GM19467 (cell line): Measurements from ENCODE around the gene TMEM145.
"Not testable (repeated sequence)": the region's sequence is repeated elsewhere in the genome, so short reads cannot be mapped to it uniquely, and the experiment has no call there.

ENCODE experiments used
- ATAC-seq: cut with Tn5 transposase; IDR thresholded peaks from one replicate; pipeline ENCODE4 v1.9.1; 2021; ENCODE audit warnings: mild to moderate bottlenecking, moderate library complexity; ENCODE audit not compliant: unreplicated experiment

TMEM145 gene

DNA sequence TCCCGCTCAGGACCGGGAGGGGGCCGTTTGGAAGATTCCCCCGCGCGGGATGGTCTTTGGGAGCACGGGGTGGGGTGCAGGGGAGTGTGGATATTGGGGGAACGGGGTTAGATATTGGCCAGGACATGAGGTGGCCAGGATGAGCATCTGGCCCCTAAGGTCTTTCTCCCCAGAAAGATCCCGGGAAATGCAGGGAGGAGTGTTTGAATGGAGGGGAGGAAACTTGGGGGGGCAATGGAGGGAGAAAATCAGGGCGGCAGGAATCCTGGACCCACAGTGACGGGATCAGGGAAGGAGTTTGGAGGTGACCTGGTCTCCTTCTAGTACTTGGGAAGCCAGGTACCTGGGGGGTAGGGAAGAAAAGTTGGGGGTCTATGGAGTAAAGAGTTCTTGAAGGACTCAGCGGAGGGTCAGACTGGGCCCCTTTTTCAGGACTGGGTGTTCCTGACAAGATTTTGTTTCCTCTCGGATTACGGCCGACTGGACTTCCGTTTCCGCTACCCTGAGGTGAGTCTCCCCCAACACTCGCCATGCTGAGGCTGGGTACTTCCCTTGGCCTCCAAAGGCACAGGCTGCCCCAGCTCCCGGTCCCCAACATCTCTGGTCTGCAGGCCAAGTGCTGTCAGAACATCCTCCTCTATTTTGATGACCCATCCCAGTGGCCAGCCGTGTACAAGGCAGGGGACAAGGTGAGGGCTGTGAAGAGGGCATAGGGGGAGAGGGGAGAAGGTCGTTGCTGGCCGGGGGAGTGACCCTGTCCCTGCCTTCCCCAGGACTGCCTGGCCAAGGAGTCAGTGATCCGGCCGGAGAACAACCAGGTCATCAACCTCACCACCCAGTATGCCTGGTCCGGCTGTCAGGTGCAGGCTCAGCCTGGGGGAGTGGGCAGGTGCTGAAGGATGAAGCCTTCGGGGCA lies 989 bp downstream of the TMEM145 start:
- ATAC-seq = no peak

DNA sequence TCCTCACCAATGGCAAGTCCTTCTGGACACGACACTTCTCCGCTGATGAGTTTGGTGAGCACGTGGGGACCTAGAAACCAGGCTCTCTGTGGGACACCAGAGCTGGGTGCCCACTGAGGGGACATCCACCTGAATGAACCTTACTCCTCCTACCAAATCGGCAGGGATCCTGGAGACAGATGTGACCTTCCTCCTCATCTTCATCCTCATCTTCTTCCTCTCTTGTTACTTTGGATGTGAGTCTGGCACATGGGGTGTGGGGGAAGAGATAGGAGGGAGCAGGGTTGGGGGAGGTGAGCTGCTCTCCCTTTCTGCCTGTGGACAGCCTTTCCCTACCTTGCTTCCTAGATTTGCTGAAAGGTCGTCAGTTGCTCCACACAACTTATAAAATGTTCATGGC lies 1.9 kb downstream of the TMEM145 start:
- no peak for ATAC-seq

DNA sequence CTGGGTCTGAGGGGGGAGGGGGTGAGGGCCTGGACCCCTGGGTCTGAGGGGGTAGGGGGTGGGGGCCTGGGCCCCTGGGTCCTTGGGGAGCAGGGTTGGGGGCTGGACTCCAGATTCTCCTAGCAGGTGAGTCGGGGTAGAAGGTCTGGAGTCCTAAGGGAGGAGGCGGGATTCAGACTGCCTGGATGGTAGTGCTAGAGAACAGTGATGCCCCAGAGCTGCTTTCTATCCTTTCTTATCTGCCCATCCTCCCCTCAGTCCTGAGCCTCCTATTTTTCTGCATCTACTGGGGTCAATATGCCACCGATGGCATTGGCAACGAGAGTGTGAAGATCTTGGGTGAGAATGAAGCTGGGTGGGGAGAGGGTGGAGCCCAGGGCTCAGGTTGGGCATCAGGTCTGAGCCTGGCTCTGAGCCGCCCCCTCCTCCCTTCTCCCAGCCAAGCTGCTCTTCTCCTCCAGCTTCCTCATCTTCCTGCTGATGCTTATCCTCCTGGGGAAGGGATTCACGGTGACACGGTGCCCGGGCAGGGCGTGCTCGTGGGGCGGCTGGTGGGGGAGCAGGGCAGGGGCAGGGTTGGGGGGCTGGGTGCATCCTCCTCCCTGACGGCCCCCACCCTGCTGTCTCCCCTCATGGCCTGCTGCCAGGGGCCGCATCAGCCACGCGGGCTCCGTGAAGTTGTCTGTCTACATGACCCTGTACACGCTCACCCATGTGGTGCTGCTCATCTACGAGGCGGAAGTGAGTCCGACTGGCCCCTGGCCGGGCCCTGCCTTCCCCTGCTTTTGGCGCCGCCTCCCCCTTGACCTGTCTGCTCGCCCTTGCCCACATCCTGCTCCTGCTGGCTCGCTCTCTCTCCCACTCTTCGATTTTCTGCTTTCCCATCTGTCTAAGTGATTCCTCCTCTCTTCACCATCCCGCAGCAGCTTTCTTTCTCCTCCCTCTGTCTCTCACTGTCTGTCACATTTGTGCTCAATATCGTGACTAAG lies 3.4 kb downstream of the TMEM145 start:
- no peak for ATAC-seq

DNA sequence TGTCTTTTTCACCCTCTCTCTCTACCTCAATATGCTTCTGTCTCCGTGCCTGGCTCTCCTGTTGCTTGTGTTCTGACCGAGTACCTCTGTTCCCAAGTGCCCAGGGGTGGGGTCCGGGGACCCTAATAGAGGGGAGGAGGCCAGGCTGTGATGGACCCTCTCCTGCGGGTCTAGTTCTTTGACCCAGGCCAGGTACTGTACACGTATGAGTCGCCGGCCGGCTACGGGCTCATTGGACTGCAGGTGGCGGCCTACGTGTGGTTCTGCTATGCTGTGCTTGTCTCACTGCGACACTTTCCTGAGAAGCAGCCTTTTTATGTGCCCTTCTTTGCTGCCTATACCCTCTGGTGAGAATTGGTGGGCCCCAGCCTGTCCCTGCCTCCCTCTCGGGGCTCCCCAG lies 4.4 kb downstream of the TMEM145 start:
- ATAC-seq = no peak

DNA sequence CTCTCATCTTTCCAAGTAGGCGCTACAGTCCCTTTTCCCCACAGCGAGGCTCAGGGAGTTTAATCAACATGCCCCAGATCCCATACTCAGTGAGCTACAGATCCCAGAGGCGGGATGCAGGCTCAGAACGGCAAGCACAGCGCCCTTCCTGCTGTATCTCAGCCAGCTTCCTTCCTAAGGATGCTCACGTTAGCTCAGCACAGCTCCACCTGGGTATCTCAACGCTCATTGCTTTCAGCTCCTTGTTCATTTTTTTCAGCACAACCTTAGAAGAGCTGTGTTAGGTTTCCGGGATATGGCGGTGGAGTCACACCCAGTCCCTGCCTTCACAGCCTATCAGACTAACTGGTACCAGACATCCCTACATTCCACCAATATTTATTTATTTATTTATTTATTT lies 9.2 kb downstream of the TMEM145 start:
- no peak for ATAC-seq

DNA sequence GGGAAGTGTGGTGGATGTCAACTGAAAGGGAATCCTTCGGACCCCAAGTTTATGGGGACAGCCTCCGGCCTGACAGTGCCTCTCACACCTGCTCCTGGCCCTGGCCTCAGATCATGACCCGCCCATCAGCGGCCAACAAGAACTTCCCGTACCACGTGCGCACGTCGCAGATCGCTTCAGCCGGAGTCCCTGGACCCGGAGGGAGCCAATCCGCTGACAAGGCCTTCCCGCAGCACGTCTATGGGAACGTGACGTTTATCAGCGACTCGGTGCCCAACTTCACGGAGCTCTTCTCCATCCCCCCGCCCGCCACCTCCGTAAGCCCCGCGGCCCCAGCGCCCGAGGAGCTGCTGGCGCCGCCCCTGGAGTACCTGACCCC lies 10.4 kb downstream of the TMEM145 start:
- no peak for ATAC-seq

DNA sequence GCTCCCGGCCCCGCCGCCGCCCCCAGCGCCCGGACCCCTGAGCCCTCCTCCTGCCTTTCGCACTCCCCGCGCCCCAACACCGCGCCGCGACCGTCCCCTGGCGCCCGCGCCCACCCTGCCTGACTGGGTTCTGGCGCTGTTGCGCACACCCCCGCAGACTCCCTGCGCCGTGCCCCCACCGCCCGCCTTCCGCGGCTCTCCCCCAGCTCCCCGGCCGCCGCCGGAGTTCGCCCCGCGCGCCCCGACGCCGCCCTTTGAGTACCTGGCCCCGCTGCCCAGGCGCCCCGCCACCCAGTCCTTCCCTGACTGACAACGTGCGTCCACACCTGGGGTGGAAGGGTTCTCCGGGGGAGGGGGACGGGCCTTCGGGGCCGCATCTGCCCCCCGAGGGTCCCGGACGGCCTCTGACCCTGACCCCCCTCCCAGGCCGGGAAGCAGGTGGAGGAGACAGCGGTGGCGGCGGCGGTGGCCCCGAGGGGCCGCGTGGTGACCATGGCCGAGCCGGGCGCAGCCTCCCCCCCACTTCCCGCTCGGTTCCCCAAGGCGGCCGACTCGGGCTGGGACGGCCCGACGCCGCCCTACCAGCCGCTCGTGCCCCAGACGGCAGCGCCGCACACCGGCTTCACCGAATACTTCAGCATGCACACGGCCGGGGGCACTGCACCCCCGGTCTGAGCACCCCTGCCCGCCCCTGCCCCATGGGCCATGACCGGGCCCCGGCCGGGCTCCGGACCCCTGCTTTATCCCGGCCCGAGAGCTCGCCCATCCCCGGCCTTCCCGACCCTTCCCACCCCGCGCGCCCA lies 10.9 kb downstream of the TMEM145 start:
- ATAC-seq = no peak

DNA sequence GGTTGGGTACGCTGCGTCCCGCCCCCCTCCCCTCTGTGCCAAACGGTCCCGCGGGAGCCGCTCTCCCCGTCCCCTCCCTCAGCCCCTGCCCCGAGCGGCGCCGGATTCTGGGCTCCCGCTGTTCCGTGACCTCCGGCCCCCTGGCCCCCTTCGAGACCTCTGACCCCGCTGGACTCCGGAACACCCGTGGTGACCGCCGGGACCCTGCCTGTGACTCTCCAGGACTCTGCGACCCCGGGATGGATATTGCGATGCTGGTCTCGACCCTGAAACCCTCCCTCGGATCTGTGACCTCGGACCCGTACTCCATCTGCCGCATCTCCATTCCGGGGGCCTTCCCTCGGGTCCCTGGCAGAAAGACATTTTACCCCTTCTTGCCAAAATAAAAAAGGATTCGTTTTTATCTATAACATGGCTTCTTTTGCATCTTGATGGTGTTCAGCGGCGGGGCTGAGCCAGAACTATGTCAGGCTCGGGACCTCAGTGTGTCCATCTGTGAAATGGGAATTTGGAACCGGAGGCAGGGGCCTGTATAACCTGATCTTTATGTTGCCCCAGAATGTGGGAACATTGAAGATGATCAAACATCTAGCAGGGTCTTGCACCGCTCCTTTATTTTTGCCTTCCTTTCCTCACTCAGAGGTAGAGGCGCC lies 11.7 kb downstream of the TMEM145 start:
- no peak for ATAC-seq

DNA sequence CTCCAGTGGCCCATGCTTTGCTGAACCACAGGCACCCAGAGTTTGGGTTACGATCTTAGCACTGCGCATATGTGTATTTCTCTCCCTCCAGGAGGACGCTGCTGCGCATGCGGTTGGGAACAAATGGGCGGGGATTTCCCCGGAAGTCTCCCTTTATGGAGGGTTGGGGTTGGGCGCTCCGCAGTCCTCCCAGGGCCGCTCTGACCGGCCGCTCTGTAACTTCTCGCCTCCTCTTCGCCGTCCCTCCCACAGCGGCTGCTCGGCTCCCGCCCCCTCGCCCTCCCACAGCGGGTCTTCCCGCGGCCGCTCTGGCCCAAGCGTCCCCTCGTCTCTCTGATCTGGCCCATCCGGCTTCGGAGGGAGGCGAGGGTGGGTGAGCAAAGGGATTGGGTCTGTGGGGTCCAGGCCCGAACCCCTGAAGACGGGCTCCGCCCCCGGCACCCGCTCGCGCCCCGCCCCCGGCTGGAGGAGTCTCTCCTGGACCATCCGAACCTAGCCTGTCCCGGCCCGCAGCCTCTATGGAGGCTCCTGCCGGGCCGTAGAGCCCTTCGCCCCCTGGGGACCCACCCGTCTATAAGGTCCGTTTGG lies 12.3 kb downstream of the TMEM145 start, which contains the start of gene MEGF8:
Gene MEGF8 (plus strand): TSS at position 328 of the 588 bp plus-strand sequence. CDS start 609 bp downstream, outside the sequence.
- peak; percentile 90 for ATAC-seq

DNA sequence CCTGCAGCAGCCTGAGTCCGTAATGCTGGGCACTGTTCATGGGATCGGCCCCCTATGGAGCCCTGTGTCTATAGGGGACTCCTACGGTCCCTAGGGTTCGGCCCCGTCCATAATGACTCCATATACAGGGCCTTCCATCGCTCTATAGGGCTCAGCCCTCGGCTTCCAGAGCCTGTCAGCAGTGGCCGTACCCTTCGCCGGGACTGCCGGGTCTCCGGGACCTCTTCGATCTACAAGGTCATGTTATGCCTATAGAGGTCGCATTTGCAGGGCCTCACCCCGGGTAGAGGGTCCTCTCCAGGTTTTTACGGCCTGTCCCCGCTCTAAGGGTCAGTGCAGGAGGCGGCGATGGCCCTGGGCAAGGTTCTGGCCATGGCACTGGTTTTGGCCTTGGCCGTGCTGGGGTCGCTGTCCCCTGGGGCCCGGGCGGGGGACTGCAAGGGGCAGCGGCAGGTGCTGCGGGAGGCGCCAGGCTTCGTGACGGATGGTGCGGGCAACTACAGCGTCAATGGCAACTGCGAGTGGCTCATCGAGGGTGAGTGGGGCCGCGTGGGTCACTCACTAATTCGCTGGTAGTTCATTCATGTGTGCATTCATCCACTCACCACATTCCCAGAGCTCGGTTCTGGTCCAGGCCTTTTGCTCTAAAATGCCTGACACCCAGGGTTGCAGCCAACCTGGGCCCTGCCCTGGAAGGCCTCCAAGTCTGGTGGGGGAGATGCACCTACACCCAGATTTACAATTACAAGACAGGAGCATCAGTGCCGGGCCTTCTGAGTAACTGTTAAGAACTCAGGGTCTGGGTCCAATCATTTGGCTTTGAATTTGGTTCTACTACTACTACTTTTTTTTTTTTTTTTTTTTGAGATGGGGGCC lies 13.0 kb downstream of the TMEM145 start:
- ATAC-seq = peak; percentile 11

DNA sequence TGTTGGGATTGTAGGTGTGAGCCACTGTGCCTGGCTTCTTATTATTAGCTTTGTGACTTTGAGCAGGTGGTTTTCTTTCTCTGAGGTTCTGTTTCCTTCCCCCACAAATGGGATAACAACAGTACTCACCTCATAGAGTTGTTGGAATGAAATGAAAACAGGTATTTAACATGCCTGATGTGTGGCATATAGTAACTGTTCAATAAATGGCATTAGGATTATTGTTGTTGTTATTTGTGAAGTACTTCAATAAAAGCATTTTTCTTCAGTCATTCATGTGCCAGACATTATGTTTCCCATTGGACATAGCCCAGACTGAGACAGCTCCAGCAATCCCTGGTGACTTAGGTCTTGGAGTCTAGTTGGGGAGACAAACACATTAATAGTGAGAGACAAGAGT lies 13.9 kb downstream of the TMEM145 start:
- ATAC-seq = no peak

DNA sequence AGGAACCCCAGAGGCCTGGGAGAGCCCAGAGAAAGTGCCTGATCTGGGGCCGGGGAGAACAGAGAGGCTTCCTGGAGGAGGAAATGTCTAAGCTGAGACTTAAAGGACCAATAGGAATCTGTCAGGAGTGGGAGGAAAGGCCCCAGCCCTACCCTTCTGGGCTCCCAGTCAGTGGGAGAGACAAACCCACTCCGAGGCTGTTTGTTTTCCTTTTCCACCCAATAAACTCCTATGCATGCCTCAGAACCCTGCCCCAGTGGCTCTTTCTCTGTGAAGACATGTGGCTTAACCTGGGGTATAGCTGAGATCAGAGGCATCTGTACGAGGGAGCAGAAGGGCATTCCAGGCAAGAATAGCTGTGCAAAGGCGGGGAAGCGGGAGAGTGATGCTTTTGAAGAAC lies 14.3 kb downstream of the TMEM145 start:
- no peak for ATAC-seq

DNA sequence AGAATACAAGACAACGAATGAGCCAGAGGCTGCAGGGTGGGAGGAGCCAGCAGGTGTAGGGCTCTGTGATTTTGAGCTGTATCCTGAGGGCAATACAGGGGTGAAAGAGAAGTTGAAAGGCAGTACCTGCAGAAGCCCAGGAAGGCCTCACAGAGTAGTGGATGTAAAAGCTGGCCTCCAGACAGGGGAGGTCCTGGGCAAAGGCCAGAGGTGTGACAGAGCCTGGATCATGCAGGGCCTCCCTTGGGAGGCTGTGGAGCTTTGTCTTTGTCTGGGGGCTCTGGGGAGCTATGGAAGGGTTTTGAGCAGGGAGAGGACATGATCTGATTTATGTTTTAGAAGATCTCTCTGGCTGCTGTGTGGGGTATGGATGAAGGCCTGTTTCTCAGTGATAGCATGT lies 15.0 kb downstream of the TMEM145 start:
- no peak for ATAC-seq

DNA sequence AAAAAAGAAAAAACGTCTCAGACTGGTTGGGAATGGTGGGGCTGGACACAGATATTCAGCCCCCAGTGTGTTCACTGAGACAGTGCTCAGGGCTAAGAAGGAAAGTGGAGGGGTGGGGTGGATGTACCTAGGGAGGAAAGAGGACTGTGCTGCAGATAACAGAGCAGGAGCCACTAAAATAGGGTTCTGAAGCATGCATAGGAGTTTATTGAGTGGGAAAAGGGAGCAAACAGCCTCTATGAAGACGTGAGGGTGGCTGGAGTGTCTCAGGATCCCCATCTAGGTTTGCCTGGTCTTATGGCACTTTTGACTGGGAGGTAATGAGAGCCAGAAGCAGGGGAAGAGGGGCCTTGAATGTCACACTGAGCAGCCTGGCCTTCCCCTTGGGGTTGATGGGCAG lies 15.7 kb downstream of the TMEM145 start:
- ATAC-seq = no peak

DNA sequence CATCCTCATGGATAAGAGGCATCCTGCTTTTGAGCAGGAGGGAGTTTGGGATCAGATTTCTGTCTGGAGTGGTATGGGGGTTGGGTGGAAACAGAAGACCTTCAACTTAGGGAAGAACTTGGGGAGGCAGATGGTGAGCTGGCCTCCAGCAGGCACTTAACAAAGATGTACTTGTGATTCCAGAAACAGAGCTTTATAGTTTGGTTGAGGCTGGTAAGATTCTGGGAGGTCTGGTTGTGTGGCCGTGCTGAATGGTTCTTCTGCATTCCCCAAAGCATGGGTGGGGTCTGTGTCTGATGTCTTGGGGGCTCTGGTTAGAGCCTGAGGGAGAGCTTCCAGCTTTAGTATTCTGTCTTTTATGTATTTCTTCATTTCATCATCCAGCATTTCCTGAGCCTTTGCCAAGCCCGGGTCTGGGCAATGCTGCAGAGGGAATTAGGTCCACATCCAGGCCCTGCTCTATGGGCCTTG lies 17.2 kb downstream of the TMEM145 start:
- ATAC-seq = no peak

DNA sequence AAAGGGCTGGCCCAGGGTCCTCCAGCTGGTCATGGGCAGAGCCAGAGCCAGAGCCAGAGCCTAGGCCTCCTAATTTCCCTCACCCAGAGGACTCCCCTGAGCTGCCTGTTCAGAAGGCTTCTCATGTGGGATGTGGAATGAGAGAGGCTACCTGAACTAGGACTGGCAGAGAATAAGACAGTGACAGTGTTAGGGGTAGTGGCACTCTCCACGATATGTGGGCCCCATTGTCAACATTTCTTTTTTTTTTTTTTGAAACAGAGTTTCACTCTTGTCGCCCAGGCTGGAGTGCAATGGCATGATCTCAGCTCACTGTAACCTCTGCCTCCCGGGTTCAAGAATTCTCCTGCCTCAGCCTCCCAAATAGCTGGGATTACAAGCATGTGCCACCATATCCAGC lies 18.2 kb downstream of the TMEM145 start:
- not testable (repeated sequence) for ATAC-seq

DNA sequence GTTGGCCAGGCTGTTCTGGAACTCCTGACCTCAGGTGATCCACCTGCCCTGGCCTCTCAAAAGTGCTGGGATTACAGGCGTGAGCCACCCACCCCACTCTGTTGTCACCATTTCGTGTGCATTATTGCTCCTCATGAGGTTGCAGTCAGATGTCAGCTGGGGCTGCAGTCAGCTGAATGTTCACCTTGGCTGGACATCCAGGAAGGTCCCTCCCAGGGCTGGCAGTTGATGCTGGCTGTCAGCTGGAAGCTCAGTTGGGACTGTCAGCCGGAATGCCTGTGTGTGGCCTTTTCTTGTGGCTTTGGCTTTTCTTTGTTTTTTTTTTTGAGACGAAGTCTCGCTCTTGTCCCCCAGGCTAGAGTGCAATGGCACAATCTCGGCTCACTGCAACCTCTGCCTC lies 18.9 kb downstream of the TMEM145 start:
- ATAC-seq = no peak

DNA sequence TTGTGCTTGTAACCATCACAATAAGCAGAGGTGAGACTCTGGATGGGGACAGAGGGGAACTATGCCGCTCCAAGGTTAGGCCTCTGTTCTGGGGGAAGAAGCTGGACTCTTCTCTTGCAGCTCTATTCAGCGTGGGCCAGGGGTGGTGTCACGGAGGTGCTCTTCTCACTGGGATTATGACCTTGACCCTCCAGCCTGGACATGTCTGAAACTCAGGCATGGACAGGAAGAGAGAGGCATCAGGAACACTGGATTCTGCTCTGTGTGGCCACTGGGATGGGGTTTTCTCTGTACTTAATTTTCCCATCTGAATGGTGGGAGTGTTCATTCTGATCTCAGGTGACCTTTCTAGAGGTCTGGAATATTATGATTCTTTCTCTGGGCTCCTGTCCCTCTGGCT lies 19.9 kb downstream of the TMEM145 start:
- no peak for ATAC-seq
